Natural killer cell (primary cell): ENCODE data around the gene TRMT61A. TPM values are rescaled to one million over a fixed set of nuclear protein-coding genes. Genes with fewer than 3 reads are reported as not detected.

Experiments
- ATAC-seq, 3 donors: fragments of 150-1000 bp in 2 of 3; fragments of 200-7000 bp in 1 of 3; cut with Tn5 transposase; 1 replicate in 1 of 3; 2 replicates in 2 of 3; pipeline ENCODE4 v1.10.0; 2021; ENCODE audit warnings: mild to moderate bottlenecking in 2 of 3, moderate library complexity in 2 of 3
- DNase-seq, 2 donors: peaks; one replicate each; pipeline versions ENCODE4 v3.0.0 to v3.0.0-alpha.2; 2013 to 2021; ENCODE audit warnings: mixed read lengths in 1 of 2
- H3K27ac ChIP-seq: one replicate; pipeline ENCODE4 v1.5.1; 2013; ENCODE audit warnings: mild to moderate bottlenecking, low read length
- H3K27me3 ChIP-seq: one replicate; pipeline ENCODE4 v1.6.1; 2013; ENCODE audit warnings: low read length; ENCODE audit not compliant: control insufficient read depth, insufficient read depth
- H3K36me3 ChIP-seq: one replicate; pipeline ENCODE4 v1.6.1; 2013; ENCODE audit warnings: low read length; ENCODE audit not compliant: control insufficient read depth, insufficient read depth
- H3K4me1 ChIP-seq: one replicate; pipeline ENCODE4 v1.6.1; 2013; ENCODE audit warnings: low read length; ENCODE audit not compliant: control insufficient read depth, insufficient read depth
- H3K4me3 ChIP-seq: one replicate; pipeline ENCODE4 v1.5.1; 2013; ENCODE audit warnings: low read length
- H3K9me3 ChIP-seq: one replicate; pipeline ENCODE4 v1.6.1; 2013; ENCODE audit warnings: low read length; ENCODE audit not compliant: control insufficient read depth, insufficient read depth
- H3K27ac Mint-ChIP-seq, 2 donors: one replicate each; pipeline ENCODE4 v1.8.0; 2022; ENCODE audit warnings: mild to moderate bottlenecking in 2 of 2, mixed read lengths in 2 of 2, moderate library complexity in 1 of 2
- H3K27me3 Mint-ChIP-seq, 2 donors: one replicate each; pipeline ENCODE4 v1.8.0; 2022; ENCODE audit warnings: low read depth in 2 of 2, mixed read lengths in 2 of 2
- H3K36me3 Mint-ChIP-seq: one replicate; pipeline ENCODE4 v1.8.0; 2022; ENCODE audit warnings: mixed read lengths
- H3K4me1 Mint-ChIP-seq, 2 donors: one replicate each; pipeline ENCODE4 v1.8.0; 2022; ENCODE audit warnings: mixed read lengths in 2 of 2
- H3K4me3 Mint-ChIP-seq: one replicate; pipeline ENCODE4 v1.8.0; 2022; ENCODE audit warnings: mild to moderate bottlenecking, moderate library complexity, mixed read lengths
- H3K9me3 Mint-ChIP-seq, 2 donors: one replicate each; pipeline ENCODE4 v1.8.0; 2022; ENCODE audit warnings: mixed read lengths in 2 of 2
- WGBS: methylation state at CpG from one replicate; pipeline ENCODE4 v1.1.7; 2013; ENCODE audit warnings: missing lambda C conversion rate; ENCODE audit not compliant: insufficient coverage; 5-methylcytosine and 5-hydroxymethylcytosine counted together
- intact Hi-C: fragments of 100-400 bp; cut with micrococcal nuclease; formaldehyde crosslinking; loops from one replicate; pipeline ENCODE4 v1.14.2; 2022
- total RNA-seq, 4 donors: library from RNA; stranded (reverse); fragments of 120-200 nt in 1 of 4; gene quantifications; one replicate each; pipeline versions ENCODE4 v1.2.3 to v1.2.4, GENCODE V29; 2013 to 2022
- TF ChIP-seq, protein P1 (sequence below): fragments of 200-600 bp; IDR thresholded peaks from one replicate; pipeline ENCODE4 v1.8.0; 2022; ENCODE audit warnings: antibody characterized with exemption

The TRMT61A gene
- total RNA-seq, 3 donors from 2014 or later (not counting 1 experiment from before 2014, with no cell fraction given) = 8.1 to 9.4 (median 9.1) TPM

DNA sequence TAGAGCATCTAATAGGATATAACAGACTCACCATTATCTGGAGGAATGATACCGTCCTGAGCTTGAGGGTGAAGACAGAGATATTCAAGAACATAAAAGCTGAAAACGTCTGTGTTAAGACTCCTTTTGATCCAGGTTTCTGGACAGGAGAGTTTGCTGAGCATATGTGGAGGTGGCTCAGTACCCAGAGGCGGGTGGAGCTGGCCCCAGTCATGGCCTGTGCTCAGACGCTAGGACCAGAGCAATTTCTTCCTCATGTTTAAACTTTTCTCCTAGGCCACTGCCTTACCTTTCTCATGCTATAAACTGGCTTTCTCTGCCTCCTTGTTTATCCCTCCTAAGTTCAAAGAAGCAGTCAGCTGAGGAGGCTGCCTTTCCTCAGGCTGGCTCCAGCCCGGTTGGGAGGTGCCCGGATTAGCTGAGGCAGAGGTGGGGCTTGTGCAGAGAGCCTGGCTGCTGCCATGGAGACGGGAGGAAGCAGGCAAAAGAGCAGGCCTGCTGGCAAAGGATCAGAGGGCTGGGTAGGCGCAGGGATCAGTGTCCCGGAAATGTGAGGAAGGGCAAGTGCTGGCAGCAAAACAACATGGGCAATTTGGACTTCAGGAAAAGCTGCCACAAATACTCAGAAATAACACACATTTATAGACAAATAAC, 47.5 kb downstream of the TRMT61A start:
- no peaks in the 10 kb centered on the region for H3K27me3 Mint-ChIP-seq

DNA sequence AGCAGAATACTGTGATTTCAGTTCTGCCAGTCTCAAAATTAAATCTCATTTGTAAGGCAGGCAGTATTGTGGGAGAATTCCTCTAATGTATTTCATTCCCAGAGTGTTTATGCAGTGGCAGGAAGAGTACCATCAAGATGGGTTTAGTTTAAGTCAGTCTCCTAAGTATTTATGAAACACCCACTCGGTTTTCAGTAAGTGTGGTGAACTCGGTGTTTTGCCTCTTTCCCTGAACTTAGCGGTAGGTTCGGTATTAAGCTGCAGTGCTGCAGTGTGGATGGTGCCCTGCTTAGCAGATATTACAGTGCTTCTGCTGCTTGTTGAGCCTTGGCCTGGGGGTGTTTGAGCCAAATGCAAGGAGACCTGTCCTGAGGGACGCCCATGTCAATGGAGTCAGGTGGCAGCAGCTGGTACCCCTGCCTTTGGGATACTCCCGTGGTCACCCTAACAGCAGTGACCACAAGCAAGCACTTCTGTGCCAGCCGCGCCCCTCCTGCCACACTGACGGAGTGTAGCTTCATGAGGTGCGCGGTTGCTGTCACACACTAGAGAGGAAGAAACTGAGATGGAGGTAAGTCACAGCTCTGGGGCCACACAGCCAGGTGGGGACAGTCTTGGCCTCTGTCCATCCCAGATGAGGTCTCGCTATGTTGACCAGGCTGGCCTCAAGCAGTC, 49.5 kb downstream of the TRMT61A start:
- Mint-ChIP-seq H3K36me3 (peaks cover 8% of the 10 kb centered on the region), H3K9me3 (no peaks in the 10 kb centered on the region), H3K27ac (no peak overlapping the region), H3K4me1 (no peaks in the 10 kb centered on the region), H3K27me3 (no peaks in the 10 kb centered on the region), H3K4me3 (no peak overlapping the region)
- H3K9me3 ChIP-seq = no peaks in the 10 kb centered on the region
- TF ChIP-seq, protein P1, sequence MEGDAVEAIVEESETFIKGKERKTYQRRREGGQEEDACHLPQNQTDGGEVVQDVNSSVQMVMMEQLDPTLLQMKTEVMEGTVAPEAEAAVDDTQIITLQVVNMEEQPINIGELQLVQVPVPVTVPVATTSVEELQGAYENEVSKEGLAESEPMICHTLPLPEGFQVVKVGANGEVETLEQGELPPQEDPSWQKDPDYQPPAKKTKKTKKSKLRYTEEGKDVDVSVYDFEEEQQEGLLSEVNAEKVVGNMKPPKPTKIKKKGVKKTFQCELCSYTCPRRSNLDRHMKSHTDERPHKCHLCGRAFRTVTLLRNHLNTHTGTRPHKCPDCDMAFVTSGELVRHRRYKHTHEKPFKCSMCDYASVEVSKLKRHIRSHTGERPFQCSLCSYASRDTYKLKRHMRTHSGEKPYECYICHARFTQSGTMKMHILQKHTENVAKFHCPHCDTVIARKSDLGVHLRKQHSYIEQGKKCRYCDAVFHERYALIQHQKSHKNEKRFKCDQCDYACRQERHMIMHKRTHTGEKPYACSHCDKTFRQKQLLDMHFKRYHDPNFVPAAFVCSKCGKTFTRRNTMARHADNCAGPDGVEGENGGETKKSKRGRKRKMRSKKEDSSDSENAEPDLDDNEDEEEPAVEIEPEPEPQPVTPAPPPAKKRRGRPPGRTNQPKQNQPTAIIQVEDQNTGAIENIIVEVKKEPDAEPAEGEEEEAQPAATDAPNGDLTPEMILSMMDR = no peak
- no peak overlapping the region for H3K27ac ChIP-seq
- intact Hi-C loops = no loop called here
- WGBS = 96% methylated on average over 12 of the region's 12 CpGs
- ATAC-seq = no peak
- H3K27me3 ChIP-seq = no peaks in the 10 kb centered on the region
- H3K4me3 ChIP-seq = no peak overlapping the region
- DNase-seq = no peak
- peaks cover 41% of the 10 kb centered on the region for H3K36me3 ChIP-seq
- H3K4me1 ChIP-seq = no peaks in the 10 kb centered on the region

More for the DNA sequence above, 47.5 kb downstream of the TRMT61A start:
- Mint-ChIP-seq H3K9me3 (no peaks in the 10 kb centered on the region), H3K36me3 (peaks cover 8% of the 10 kb centered on the region), H3K4me3 (no peak overlapping the region), H3K27ac (no peak overlapping the region), H3K4me1 (no peaks in the 10 kb centered on the region)
- WGBS = 92% methylated on average over 9 of the region's 9 CpGs
- TF ChIP-seq, protein P1 = no peak
- no peaks in the 10 kb centered on the region for H3K4me1 ChIP-seq
- H3K36me3 ChIP-seq = peaks cover 36% of the 10 kb centered on the region
- ATAC-seq (no peak), DNase-seq (no peak)
- no peak overlapping the region for H3K27ac ChIP-seq
- H3K4me3 ChIP-seq = no peak overlapping the region
- no peaks in the 10 kb centered on the region for H3K27me3 ChIP-seq
- intact Hi-C loops = no loop called here
- H3K9me3 ChIP-seq = no peaks in the 10 kb centered on the region

DNA sequence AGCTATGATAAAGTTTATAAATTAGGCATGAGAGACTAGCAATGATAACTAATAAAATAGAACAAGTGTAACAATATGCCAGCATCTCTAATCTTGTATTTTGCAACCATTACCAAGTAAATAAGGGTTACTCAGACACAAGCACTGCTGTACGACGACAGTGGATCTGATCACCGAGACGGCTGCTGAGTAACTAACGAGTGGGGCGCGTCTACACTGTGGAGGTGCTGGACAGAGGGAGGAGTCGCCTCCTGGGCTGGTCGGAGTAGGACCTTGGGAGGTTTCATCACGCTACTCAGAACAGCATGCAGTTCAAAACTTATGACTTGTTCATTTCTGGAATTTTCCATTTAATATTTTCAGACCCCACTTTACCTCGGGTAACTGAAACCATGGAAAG, 52.2 kb downstream of the TRMT61A start:
- no peaks in the 10 kb centered on the region for H3K4me1 Mint-ChIP-seq
- intact Hi-C loops = no loop called here
- H3K9me3 Mint-ChIP-seq = no peaks in the 10 kb centered on the region
- H3K4me3 Mint-ChIP-seq = no peak overlapping the region
- no peak overlapping the region for H3K4me3 ChIP-seq
- no peaks in the 10 kb centered on the region for H3K9me3 ChIP-seq
- peaks cover 22% of the 10 kb centered on the region for H3K36me3 ChIP-seq
- no peak for ATAC-seq
- no peak for DNase-seq
- WGBS = 98% methylated on average over 11 of the region's 11 CpGs
- no peaks in the 10 kb centered on the region for H3K36me3 Mint-ChIP-seq
- H3K27me3 Mint-ChIP-seq = no peaks in the 10 kb centered on the region
- no peaks in the 10 kb centered on the region for H3K27me3 ChIP-seq
- no peak overlapping the region for H3K27ac Mint-ChIP-seq
- no peak overlapping the region for H3K27ac ChIP-seq
- H3K4me1 ChIP-seq = no peaks in the 10 kb centered on the region
- TF ChIP-seq, protein P1 = no peak
